A549 treated with ZK216348 at 1 μM for 4 hours (cell line): ENCODE results near the gene POP7. TPM values are rescaled to one million over a fixed set of nuclear protein-coding genes. Genes with fewer than 3 reads are reported as not detected.

Source experiments
- total RNA-seq: library from RNA; stranded (reverse); fragments of 200-300 nt; extraction: Qiagen RNA extraction; gene quantifications from 5 replicates; pipeline ENCODE4 v1.2.3, GENCODE V29; 2022; ENCODE audit warnings: low read depth

Gene POP7
- 57.9 to 103 TPM (median 95.3 TPM) in 5 replicates for total RNA-seq

GRCh38 chr7:100705753-100706671 is at the start of gene POP7:
POP7 (plus strand) TSS chr7:100706121; CDS start chr7:100706831, 710 bp downstream.

GRCh38 chr7:100673302-100673941 is 32.5 kb upstream of the POP7 start, which contains the start of gene GNB2:
GNB2 (plus strand) TSS chr7:100673740; CDS start chr7:100676266, 2,526 bp downstream.

GRCh38 chr7:100694098-100694745 is 11.7 kb upstream of the POP7 start, which contains the start of gene GIGYF1:
GIGYF1 (minus strand) TSS chr7:100694250; CDS start chr7:100688238, 6,012 bp downstream.

GRCh38 chr7:100720279-100720670 is 14.4 kb downstream of the POP7 start, which contains the start of gene EPO:
EPO (plus strand) TSS chr7:100720468; CDS start chr7:100720981, 513 bp downstream.

Other genes starting within 250 kb of the POP7 start
- gene SPACDR, start 241.9 kb upstream of the POP7 start, total RNA-seq: 0.44 to 1.3 TPM (median 0.60 TPM) in 5 replicates
- 28.5 to 55.6 TPM (median 46.9 TPM) in 5 replicates for gene TSC22D4, start 226.9 kb upstream of the POP7 start, total RNA-seq
- gene NYAP1, start 222.2 kb upstream of the POP7 start, total RNA-seq: 1.9 to 5.7 TPM (median 4.1 TPM) in 5 replicates
- gene AGFG2, start 166.9 kb upstream of the POP7 start, total RNA-seq: 19.0 to 38.1 TPM (median 30.3 TPM) in 5 replicates
- gene SAP25, start 132.2 kb upstream of the POP7 start, total RNA-seq: 0.35 to 1.8 TPM (median 0.64 TPM) in 5 replicates
- gene LRCH4, start 120.0 kb upstream of the POP7 start, total RNA-seq: 10.0 to 21.2 TPM (median 15.0 TPM) in 5 replicates
- gene FBXO24, start 119.8 kb upstream of the POP7 start, total RNA-seq: 0.07 to 0.40 TPM (median 0.15 TPM) in 3 of 5 replicates, not detected in the others
- 7.4 to 12.4 TPM (median 10.5 TPM) in 5 replicates for gene PCOLCE, start 103.8 kb upstream of the POP7 start, total RNA-seq
- gene MOSPD3, start 93.6 kb upstream of the POP7 start, total RNA-seq: 14.8 to 23.1 TPM (median 20.0 TPM) in 5 replicates
- 1.6 to 3.1 TPM (median 2.5 TPM) in 5 replicates for gene TFR2, start 64.6 kb upstream of the POP7 start, total RNA-seq
- gene ACTL6B, start 49.7 kb upstream of the POP7 start, total RNA-seq: not detected in 5 replicates
- 129 to 274 TPM (median 259 TPM) in 5 replicates for gene GNB2, start 32.4 kb upstream of the POP7 start, total RNA-seq
- 11.2 to 23.3 TPM (median 20.1 TPM) in 5 replicates for gene GIGYF1, start 11.9 kb upstream of the POP7 start, total RNA-seq
- not detected in 5 replicates for gene EPO, start 14.3 kb downstream of the POP7 start, total RNA-seq
- not detected in 5 replicates for gene ZAN, start 27.5 kb downstream of the POP7 start, total RNA-seq
- gene EPHB4, start 121.4 kb downstream of the POP7 start, total RNA-seq: 27.8 to 48.1 TPM (median 47.4 TPM) in 5 replicates
- gene SLC12A9, start 146.6 kb downstream of the POP7 start, total RNA-seq: 8.7 to 17.2 TPM (median 14.1 TPM) in 5 replicates
- 32.3 to 58.6 TPM (median 53.9 TPM) in 5 replicates for gene TRIP6, start 161.3 kb downstream of the POP7 start, total RNA-seq
- 120 to 157 TPM (median 149 TPM) in 5 replicates for gene SRRT, start 169.0 kb downstream of the POP7 start, total RNA-seq
- 3.1 to 6.4 TPM (median 5.6 TPM) in 5 replicates for gene UFSP1, start 183.6 kb downstream of the POP7 start, total RNA-seq
- 1.4 to 3.7 TPM (median 3.6 TPM) in 5 replicates for gene ACHE, start 189.8 kb downstream of the POP7 start, total RNA-seq
- 9.8 to 23.5 TPM (median 22.0 TPM) in 5 replicates for gene MUC3A, start 243.4 kb downstream of the POP7 start, total RNA-seq